Measurements from ENCODE around the gene ATP9B.

ATP9B gene

GRCh38 chr18:79068937-79069716, at the start of gene ATP9B:
Gene ATP9B, plus strand, starts transcription at chr18:79069394. Its CDS starts 17 bp downstream, at chr18:79069411.
- peak; percentile 100 for DNase-seq (ENCODE audit: low spot score)

- no peak for DNase-seq (ENCODE audit: low spot score)
These were observed 49.3 kb upstream of the ATP9B start for GRCh38 chr18:79019881-79020280.

GRCh38 chr18:79022603-79023002, 46.6 kb upstream of the ATP9B start:
- no peak for DNase-seq (ENCODE audit: low spot score)

- no peak for DNase-seq (ENCODE audit: low spot score)
These were observed 42.7 kb upstream of the ATP9B start for GRCh38 chr18:79026491-79026890.

GRCh38 chr18:79030680-79031079, 38.5 kb upstream of the ATP9B start:
- no peak for DNase-seq (ENCODE audit: low spot score)

- no peak for DNase-seq (ENCODE audit: low spot score)
These were observed 26.9 kb upstream of the ATP9B start for GRCh38 chr18:79042276-79042675.

- no peak for DNase-seq (ENCODE audit: low spot score)
These were observed 25.9 kb upstream of the ATP9B start for GRCh38 chr18:79043288-79043687.

GRCh38 chr18:79046522-79046921, 22.7 kb upstream of the ATP9B start:
- DNase-seq (ENCODE audit: low spot score), result no peak

- DNase-seq (ENCODE audit: low spot score), result no peak
These were observed 21.5 kb upstream of the ATP9B start for GRCh38 chr18:79047556-79048244.

GRCh38 chr18:79048245-79048632, 21.0 kb upstream of the ATP9B start:
- no peak for DNase-seq (ENCODE audit: low spot score)

GRCh38 chr18:79049506-79049905, 19.7 kb upstream of the ATP9B start:
- DNase-seq (ENCODE audit: low spot score), result no peak

GRCh38 chr18:79050005-79050404, 19.2 kb upstream of the ATP9B start:
- no peak for DNase-seq (ENCODE audit: low spot score)

- no peak for DNase-seq (ENCODE audit: low spot score)
These were observed 12.3 kb upstream of the ATP9B start for GRCh38 chr18:79056827-79057367.

GRCh38 chr18:79058007-79058406, 11.2 kb upstream of the ATP9B start:
- DNase-seq (ENCODE audit: low spot score), result no peak

GRCh38 chr18:79062806-79063205, 6.4 kb upstream of the ATP9B start:
- no peak for DNase-seq (ENCODE audit: low spot score)

GRCh38 chr18:79064228-79064627, 5.0 kb upstream of the ATP9B start:
- DNase-seq (ENCODE audit: low spot score), result no peak

GRCh38 chr18:79065802-79066201, 3.4 kb upstream of the ATP9B start:
- DNase-seq (ENCODE audit: low spot score), result no peak

GRCh38 chr18:79067611-79068010, 1.6 kb upstream of the ATP9B start:
- DNase-seq (ENCODE audit: low spot score), result no peak

GRCh38 chr18:79068341-79068936, 755 bp upstream of the ATP9B start:
- peak; percentile 70 for DNase-seq (ENCODE audit: low spot score)

GRCh38 chr18:79069717-79070151, 540 bp downstream of the ATP9B start:
- DNase-seq (ENCODE audit: low spot score), result no peak

GRCh38 chr18:79070486-79070885, 1.3 kb downstream of the ATP9B start:
- no peak for DNase-seq (ENCODE audit: low spot score)

- no peak for DNase-seq (ENCODE audit: low spot score)
These were observed 1.8 kb downstream of the ATP9B start for GRCh38 chr18:79071037-79071436.

All from left forelimb (tissue), 1 donor.